ENCODE results near the gene FBXO17. TPM values are rescaled to one million over a fixed set of nuclear protein-coding genes. Genes with fewer than 3 reads are reported as not detected.
A peak's percentile ranks its signal among the peaks of the same experiment; 100 is the strongest.

The FBXO17 gene
- total and polyA plus RNA-seq, 2 of the 13 experiments (the other 11 are each of a cell fraction or from before 2014, with no cell fraction given), result 22.1 to 58.7 TPM

DNA sequence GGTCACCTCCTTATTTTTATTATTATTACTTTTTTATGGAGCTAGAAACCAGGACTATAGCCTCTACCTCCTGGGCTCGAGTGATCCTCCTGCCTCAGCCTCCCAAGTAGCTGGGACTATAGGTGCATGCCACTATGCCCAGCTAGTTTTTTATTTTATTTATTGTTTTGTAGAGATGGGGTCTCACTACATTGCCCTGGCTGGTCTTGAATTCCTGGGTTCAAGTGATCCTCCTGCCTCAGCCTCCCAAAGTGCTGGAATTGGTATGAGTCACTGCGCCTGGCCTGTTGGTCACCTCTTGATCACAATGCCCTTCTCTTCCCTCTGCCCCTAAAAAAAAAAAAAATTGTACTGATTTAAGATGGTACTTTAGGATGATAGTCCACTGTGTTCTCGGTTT, 24.4 kb downstream of the FBXO17 start:
- Histone ChIP-seq H3K27ac (ENCODE audit: extremely low read length, insufficient read depth, low read length) (no peak overlapping the region), H3K27me3 (ENCODE audit: control insufficient read depth in 1 of 2, insufficient read depth in 2 of 2, low read length in 2 of 2) (no peaks in the 10 kb centered on the region), H4K20me1 (ENCODE audit: insufficient read depth, low read length) (peaks cover 8% of the 10 kb centered on the region; the same call in 1 of the 2 replicates), H3K79me2 (ENCODE audit: insufficient read depth, low read length) (no peaks in the 10 kb centered on the region), H3K4me2 (ENCODE audit: low read depth, low read length) (no peak overlapping the region), H3K36me3 (replicated peaks in 1 of 2; ENCODE audit: control insufficient read depth in 1 of 2, insufficient read depth in 2 of 2, low read length in 2 of 2) (peaks cover 8 to 21% of the 10 kb centered on the region in 2 experiments), H2AFZ (ENCODE audit: low read length) (no peak overlapping the region), H3K9ac (ENCODE audit: insufficient read depth, low read depth, low read length) (no peak overlapping the region), H3K4me1 (ENCODE audit: insufficient read depth, low read length) (peaks cover 23% of the 10 kb centered on the region), H3K9me3 (ENCODE audit: low read length) (no peaks in the 10 kb centered on the region), H3K4me3 (replicated peaks in 1 of 3; ENCODE audit: insufficient read depth in 1 of 3, low read depth in 2 of 3, low read length in 3 of 3) (no peak overlapping the region)
- ATAC-seq (no peak), DNase-seq (ENCODE audit: low spot score) (no peak), FAIRE-seq (no peak)
- in situ Hi-C loops (cut with HindIII; ENCODE audit: extremely low pct_ligation_motif_present, low pct_unique_long_range_greater_than_20kb), result no loop called here
- BruUV-seq (replicated peaks), result no TSS peak
- TF ChIP-seq ZZZ3 (CRISPR knock-in tag; IDR thresholded peaks at IDR 0.05; ENCODE audit: borderline replicate concordance) (no peak), ZNF646 (CRISPR knock-in tag; IDR thresholded peaks at IDR 0.05) (no peak), ZNF121 (CRISPR knock-in tag; IDR thresholded peaks at IDR 0.05) (peak; percentile 37; the same call in 1 of the 2 replicates), SSRP1 (CRISPR knock-in tag; IDR thresholded peaks at IDR 0.05) (no peak), GPN1 (CRISPR knock-in tag; IDR thresholded peaks at IDR 0.05; ENCODE audit: borderline replicate concordance) (no peak), CENPT (CRISPR knock-in tag; IDR thresholded peaks at IDR 0.05; ENCODE audit: low read depth) (no peak), AGO2 (optimal IDR thresholded peaks at IDR 0.05; ENCODE audit: low read depth, low read length) (peak; percentile 9)
- TF ChIP-seq, protein P1, sequence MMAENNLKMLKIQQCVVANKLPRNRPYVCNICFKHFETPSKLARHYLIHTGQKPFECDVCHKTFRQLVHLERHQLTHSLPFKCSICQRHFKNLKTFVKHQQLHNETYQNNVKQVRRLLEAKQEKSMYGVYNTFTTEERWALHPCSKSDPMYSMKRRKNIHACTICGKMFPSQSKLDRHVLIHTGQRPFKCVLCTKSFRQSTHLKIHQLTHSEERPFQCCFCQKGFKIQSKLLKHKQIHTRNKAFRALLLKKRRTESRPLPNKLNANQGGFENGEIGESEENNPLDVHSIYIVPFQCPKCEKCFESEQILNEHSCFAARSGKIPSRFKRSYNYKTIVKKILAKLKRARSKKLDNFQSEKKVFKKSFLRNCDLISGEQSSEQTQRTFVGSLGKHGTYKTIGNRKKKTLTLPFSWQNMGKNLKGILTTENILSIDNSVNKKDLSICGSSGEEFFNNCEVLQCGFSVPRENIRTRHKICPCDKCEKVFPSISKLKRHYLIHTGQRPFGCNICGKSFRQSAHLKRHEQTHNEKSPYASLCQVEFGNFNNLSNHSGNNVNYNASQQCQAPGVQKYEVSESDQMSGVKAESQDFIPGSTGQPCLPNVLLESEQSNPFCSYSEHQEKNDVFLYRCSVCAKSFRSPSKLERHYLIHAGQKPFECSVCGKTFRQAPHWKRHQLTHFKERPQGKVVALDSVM (CRISPR knock-in tag; IDR thresholded peaks at IDR 0.05), result peak; percentile 11; the same call in 1 of the 2 replicates
- TF ChIP-seq, protein P2, sequence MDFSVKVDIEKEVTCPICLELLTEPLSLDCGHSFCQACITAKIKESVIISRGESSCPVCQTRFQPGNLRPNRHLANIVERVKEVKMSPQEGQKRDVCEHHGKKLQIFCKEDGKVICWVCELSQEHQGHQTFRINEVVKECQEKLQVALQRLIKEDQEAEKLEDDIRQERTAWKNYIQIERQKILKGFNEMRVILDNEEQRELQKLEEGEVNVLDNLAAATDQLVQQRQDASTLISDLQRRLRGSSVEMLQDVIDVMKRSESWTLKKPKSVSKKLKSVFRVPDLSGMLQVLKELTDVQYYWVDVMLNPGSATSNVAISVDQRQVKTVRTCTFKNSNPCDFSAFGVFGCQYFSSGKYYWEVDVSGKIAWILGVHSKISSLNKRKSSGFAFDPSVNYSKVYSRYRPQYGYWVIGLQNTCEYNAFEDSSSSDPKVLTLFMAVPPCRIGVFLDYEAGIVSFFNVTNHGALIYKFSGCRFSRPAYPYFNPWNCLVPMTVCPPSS (IDR thresholded peaks at IDR 0.05), result no peak
- WGBS (ENCODE audit: low lambda C conversion rate), result 97% methylated on average over 3 of the region's 3 CpGs
- intact Hi-C loops (cut with micrococcal nuclease; ENCODE audit: unreplicated experiment), result no loop called here
- ChIA-PET CTCF (ENCODE audit: low intra/inter-chr PET ratio, low total read pairs) (no interaction called here), POLR2A (no interaction called here)
